NCI-H1092 (cell line): ENCODE data around the gene FAM120B.

ENCODE experiments used
- DNase-seq: peaks from one replicate; lab custom pipeline; 2025; lab: John Stamatoyannopoulos, UW

Gene FAM120B

DNA sequence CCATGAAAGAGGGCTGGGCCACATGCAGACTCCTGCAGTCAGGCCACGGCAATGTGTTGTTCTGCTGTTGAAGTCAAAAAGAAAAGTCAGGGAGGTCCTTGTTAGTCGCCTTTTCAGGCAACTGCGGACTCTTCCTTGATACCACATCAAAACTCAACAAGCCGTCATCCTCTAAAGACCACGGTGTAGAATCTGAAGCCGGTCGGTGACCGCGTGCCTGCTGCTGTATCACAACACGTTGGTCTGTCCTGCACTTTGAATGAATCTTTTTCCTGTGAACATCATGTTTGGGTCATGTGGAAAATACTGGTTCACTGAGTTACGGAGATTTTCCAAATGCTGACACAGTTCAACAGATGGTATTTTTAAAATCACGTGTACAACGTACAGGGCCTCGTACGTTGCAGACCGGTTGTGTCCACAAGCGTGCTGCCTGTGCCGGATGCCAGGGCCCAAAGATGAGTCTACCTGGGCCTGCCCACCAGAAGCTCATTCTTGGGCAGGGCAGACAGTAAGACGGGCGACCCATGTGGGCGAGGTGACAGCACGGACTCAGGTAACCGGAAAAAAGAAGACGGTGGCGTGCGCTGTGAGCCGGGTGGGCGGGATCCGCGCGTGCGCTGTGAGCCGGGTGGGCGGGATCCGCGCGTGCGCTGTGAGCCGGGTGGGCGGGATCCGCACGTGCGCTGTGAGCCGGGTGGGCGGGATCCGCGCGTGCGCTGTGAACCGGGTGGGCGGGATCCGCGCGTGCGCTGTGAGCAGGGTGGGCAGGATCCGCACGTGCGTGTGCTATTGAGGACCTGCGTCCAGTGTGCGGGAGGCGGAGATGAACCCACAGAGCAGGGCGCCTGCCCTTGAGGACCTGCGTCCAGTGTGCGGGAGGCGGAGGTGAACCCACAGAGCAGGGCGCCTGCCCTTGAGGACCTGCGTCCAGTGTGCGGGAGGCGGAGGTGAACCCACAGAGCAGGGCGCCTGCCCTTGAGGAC, 114.5 kb downstream of the FAM120B start:
- no peak for DNase-seq

DNA sequence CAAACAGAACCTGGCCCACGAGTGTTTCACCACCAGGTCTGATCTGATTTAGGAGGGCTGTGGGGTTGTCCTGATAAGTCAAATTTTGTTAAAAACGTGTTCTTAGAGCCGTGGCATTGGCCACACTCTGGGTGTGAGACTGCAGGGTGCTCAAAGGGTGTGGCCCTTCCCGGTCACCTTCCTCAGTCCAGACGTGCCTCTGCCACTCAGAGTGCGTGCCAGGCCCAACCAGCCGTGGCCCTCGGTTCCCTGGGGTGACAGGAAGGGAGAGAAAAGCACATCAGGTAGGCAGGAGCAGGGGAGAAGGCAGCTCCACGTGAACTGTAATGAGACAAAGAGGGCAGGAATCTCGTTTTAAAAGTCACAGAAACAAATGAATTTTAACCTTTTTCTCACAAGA, 115.4 kb downstream of the FAM120B start:
- DNase-seq: no peak

DNA sequence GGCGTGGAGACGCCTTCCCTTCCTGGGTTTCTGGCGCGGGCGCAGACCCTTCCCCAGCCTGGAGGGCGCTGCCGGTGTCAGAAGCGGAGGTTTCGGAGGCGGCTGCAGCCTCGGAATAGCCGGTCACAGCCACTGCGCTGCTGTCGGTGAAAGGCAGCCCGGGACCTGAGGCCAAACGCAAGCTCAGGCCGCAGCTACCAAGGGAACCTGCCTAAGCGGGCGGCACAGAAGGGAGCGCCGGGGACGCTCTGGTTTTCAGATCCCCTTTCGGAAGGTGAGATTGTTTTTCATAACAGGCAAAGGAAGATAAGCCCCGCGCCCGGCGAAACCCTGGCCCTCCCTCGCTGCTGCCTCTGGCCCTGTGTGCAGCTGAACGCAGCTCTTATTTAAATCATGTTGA, 116.5 kb downstream of the FAM120B start:
- no peak for DNase-seq

DNA sequence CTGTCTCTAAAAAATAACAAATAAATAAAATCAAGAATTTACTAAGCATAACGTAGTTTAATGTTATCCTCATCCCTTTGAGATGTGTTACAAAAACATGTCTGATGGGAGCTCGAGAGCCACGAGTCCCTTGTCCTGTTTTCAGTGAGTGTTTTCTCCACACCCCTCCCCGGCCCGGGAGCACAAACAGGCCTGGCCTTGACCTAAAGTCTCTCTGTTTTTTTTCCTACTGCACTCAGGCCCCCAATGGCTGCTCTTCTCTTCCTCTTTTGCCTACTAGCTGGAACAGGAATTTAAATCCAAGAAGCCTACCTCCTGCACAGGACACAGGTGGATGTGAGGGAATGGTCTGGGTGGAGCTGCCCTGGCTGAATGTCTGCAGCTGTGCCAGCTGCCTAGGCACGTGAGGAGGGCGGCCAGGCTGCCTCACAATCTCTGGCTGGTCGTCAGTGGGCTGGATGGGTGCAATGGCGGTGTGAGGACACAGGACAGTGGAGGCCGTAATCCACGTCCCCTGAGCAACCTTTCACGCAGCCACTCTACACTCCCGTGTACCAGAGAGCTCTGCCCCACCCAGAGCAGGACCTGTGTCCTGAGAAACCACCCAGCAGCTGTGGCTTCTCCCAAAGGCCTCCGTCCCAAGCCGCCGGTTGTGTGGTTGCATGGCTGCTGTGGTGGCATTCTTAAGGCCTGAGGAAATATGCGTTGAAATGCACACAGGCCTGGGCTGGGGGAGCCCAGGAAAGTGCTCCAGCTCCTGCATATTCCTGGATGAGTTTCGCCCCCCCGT, 117.5 kb downstream of the FAM120B start:
- no peak for DNase-seq

DNA sequence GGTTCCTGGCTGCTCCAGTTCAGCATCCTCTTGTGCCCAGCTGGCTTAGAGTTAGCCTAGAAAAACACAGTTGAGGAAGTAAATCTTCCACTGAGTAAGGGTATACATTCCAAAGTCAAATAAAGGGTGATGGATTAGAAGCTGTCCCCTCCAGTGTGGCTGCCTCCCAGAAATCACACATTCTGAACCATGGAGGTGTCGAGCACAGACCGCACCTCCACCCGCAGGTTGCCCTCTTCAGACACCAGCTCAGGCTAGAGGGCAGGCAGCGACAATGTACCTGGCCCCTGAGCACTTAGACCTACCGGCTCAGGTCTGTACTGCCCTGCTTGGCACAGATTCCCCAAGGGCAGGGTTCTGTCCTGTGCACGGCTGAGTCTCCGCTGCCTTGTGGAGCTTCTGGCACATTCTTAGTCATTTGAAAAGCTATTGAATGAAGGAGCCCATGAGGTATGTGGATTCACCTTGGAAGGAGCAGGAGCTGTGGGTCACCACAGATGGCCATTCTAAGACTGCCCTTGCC, 118.1 kb downstream of the FAM120B start:
- DNase-seq: no peak

DNA sequence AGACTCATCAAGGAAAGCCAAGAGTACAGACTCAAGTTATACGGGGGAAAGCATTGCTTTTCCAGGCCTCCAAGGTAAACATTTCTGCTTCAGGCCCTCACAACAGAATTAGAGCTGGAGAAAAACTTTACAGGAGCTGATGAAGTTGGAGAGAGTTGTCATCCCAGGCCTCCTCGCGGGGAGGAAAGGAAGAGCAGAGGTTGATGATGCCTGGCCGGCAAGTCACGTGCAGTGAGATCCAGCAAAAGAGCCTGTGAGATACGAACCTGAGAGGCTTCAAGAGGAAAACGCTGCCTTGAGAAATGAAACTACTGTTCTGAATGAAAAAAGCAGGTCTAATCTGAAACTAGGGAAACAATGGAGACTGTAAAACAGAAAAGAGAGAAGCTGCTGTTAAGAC, 122.9 kb downstream of the FAM120B start:
- DNase-seq: no peak

DNA sequence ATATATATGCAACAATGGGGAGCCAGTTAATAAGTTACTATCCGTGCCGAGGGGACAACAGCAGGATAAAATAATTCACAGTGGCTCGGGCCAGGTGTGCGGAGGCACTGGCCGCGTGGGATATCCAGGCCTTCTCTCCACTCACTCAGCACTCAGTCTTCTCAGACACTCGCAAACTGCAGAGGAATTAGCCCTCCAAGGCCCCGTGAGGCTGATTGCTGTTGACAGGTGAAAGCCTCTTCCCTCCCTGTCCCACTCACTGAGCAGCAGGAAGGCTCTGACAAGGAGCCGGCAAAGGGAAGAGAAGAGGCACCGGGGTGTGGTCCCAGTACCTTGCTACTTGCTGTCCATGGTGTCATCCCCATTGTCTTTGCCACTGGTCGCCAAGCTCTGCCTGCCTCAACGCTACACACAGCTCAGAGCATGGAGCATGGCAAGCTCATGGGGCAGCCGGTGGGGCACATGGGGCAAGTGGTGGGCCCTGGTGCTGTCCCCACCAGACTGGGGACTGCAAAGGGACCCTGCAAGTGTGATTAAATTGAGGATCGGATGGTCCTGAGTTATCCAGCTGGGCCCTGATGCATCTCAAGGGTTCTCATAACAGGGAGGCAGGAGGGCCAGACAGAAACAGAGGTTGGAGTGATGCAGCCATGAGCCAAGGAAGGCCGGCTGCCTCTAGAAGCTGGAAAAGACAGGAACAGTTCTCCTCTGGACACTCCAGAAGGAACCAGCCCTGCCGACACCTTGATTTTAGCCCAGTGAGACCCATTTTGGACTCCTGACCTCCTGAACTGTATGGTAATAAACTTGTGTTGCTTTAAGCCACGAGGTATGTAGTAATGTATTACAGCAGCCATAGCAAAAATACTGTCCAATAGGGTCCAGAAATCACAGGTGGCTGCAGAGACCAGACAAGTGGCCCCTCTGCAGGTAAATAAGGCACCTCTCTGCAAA, 126.9 kb downstream of the FAM120B start:
- no peak for DNase-seq

DNA sequence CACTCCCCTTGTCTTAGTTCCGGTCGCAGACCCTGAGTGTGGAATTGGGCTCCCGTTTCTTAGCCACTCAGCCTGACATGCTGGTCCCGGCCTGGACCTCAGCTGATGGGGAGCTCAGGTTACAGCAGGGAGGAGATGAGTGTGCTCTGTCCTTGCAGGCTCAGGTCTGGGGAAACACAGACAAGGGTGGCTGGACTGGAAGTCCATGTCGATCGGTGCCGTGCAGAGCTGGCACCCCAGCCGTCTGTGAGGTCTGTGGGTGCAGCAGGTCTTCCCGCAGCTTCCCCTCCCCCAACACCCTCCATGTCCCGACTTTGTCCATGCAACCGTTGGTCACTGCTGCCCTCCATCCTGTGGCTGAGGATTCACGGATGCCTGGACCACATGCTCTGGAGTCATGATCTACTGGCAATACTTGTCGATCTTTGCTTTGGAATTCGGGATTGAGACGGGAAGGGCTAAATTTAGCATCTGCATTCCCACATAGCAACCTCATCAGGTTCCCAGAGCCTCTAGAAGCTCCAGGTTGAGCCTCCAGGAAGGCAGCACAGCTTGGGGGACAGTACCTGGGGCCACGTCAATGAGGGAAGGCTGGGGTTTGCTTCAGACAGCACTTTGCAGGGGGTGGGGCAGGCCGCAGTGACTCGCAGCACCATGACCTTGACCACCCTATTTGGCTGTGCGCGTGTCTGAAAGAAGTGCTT, 127.7 kb downstream of the FAM120B start:
- no peak for DNase-seq

DNA sequence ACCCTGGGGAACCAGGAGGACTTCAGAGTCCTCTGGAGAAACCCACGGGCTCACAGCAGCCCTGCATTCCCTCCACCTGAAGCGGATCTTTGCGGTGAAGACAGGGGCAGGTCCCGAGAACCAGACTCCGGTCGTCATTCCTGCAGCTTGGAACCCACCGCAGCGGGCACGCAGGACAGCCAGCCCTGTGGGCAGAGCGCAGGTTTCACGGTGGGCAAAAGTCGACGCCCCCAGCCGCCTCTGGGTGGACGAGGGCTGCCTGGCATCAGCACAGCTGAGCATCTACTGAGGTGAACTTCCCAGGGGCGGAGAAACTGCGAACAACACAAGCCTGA, 128.2 kb downstream of the FAM120B start:
- DNase-seq: no peak

DNA sequence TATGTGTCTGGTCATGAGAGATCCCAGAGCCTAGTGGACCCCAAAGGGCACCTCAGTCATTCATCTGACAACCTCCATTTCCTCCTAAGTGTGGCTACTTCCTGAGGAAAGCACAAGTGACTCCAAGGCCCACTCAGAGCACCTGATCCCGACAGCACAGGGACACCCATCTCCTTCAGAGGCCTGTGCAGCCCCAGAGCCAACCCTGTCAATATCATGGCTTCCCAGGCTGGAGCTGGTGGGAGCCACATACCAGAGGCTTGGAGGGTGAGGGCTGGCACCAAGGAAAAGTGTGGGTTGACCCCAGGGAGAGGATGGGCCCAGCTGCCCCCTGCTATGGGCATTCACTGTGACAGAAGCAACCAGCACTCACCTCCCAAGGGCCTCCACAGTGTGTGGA, 129.2 kb downstream of the FAM120B start:
- DNase-seq: no peak

DNA sequence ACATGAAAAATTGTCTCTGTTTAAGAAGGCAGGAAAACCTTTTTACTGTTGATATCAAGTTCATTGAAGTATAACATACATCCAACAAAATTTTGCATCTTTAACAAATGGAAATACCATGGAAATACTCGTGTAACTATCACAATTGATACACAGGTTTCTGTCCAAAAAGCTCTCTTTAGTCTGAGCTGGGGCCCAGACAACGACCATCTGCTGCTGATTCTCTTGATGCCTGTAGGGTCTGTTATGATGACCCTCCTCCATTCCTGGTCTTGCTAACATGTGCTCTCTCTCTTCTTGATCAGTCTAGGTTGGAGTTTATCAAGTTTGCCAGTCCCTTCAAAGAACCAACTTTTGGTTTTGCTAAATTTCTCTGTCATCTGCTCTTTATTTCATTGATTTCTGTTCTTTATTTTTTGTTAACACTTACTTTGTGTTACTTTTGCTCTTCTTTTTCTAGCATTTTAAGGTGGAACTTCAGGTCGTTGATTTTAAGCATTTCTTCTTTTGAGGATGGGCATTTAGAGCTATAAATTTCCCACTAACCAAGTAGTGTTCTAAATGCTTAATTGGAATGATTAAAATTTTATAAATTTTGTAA, 129.8 kb downstream of the FAM120B start:
- DNase-seq: no peak

DNA sequence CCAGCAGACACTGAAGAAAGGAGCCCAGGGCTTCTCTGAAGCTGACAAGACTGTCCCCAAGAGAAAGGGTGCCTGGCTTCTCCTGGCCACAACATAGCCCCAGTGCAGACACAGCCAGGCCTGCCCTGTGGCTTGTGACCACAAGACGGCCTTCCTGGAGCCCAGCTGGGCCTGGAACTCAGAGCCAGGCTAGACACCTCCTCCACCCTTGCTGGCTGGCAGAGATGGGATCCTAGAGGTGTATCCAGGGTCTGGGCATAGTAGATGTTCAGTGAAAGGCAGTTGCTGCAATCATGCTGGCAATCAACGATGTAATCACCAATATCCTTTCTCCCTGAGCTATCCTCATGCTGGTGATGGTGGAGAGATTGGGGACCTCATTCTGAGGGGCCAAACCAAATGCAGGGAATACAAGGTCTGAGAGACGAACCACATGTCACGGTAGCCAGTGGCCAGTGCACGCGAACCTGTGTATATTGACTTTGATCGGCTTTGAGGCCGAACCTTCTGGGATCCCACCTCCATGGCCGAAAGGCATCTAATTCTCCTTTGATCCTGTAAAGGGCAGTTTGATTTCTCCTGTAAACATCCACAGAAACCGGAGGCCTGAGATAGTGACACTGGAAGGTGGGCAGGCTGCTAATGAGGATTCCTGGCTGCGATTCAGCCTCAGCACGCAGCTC, 131.3 kb downstream of the FAM120B start:
- no peak for DNase-seq

DNA sequence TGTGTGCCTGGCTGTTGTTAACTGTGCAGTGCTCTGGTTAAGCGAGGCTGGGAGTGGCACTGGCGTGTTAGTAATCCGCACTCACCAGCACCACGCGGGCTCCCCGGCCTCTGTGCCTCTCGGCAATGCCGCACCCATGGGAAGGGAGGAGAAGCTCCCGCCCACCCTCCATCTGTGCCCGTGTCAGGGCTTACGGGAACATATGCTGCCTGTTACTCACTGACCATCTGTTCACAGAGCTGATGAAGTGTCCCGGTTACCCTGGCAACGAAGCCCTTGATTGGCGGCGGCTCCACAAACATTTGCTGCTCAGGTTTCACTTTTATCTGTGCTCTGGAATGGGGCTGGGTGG, 131.8 kb downstream of the FAM120B start:
- DNase-seq: peak; percentile 99

DNA sequence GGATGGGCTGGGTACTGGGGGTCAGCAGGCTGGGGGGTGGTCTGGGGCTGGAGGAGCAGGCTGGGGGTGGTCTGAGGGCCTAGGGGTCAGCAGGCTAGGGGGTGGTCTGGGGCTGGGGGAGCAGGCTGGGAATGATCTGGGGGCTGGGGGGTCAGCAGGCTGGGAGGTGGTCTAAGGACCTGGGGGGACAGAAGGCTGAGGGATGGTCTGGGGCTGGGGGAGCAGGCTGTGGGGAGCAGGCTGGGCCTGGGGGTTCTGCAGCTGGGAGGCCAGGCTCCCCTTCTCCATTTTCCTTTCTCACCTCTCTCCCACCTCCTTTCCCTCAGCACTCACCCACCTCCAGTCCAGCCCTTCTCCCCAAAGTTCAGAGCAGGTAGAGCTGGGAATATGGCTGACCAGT, 132.3 kb downstream of the FAM120B start:
- no peak for DNase-seq

DNA sequence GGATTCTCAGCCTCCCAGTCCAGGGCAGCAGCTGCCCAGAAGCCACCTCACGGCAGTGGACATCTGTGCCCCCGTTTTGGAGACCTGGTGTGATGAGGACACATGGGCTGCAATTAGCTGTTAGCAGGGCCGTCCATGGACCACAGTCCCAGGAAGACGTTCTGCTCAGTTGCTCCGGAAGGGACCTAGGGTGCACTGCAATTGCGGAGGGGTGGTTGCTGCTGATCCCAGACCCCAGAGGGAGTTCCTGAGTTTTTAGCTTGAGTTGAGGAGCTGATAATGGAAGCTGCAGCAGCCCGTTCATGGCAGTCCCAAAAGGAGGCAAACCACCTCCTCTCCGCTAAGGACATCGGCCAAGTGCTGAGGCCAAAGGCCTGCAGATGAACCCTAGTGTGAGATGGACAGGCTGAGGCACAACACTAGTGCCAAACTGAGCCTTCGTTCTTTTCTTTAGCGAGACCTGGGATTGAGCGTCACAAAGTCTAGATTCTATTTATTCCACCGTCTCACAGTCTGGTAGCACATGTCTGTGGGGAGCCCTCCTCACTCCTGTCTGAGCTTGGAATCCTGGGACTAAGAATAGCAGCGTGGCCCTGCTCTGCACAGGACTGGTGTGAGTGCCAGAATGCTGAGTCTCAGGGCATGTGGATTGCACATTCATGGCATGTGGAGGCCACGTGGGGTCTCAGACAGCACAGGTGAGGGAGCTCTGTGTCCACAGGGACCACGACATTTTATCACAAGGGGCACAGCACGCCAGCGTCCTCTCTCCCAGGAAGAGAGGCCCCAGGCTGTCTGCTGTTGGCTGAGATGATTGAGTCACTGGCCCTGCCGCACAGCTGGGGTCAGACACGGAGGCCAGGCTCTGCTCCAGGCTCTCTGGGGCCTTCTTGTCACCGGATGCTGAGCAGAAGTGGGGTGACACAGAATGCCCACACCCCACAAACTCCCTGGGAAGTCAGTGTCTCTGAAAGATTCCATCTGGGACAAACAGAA, 133.1 kb downstream of the FAM120B start:
- DNase-seq: no peak

DNA sequence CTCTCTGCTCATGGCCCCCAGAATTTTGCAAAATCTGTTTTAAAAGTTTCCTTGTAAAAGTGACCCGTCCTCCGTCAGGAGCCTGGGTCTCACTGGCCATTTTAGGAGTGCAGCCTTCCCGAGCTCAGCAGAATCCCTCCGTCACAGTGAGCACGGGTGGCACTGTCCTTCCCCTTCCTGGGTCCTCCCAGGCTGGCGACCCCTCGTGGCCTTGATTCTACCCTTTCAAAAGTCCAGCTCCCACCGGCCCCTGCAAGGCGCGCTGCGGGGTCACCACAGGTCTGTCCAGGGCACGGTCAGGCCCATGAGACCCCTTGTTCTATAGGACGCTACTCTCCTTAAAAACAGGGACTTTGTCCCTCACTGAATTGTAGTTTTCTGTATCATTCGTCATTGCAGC, 133.9 kb downstream of the FAM120B start:
- DNase-seq: no peak

DNA sequence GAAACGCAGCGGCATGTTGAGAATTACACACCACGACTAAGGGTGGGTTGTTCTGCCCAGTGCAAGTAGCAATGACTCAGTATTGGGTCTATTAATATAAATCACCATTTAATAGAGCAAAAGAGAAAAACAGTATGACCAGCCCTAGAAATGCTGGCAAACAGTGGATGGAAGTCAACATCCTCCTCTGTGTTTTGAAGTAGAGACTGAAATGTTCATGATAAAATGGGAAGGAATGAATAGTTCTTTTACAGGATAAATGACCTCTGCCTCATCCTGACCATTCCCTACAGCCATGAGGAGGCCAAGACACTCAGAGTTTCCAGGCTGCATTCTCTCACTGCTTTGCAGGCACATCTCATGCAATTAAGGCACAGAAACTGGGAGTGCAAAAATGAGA, 134.8 kb downstream of the FAM120B start:
- no peak for DNase-seq

DNA sequence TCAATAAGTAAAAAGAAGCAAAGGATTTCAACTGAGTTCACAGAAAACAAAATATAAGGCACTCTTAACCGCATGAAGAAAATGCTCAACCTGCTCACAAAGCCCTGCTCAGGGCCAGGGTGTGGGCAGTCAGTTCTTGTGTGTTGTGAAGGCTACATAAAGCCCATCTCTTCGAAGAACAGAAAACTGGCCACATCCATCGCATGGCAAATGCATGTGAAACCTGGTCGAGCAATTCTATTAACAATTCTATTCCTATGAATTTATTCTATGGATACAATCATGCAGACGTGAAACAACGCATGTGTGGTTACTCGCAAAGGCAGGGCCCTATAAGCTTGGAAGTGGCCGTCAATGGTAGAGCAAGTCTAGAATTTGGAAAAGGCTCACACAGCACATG, 136.0 kb downstream of the FAM120B start:
- DNase-seq: no peak

DNA sequence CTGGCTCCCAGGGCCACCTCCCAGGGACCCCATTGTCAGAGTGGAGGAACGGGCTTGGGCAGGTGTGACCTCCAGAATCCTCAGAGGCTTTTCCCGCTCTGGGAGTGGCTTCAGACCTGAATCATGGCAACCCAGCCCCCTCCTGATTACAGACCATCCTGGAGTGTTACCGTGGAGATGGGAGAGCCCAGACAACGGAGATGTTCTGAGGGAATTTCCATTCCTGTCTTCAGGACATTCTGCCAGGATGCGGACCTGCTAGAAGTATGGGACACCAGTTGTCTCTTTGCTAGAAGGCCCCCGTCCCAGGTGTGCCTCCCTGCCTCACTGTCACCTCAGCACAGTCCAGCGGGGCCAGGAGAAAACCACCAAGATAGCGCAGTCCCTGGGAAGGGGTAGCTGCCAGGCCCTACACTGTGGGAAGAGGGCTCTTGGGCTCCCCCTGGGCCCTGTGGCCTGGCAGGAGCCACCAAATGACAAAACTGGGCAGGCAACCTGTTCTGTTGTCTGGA, 136.6 kb downstream of the FAM120B start:
- no peak for DNase-seq
